KMS-11 (cell line): Measurements from ENCODE around the gene CCNT2.

ENCODE experiments used
- H2AFZ ChIP-seq: fragments of 200-600 bp; sonication (generic); 2 replicates; pipeline ENCODE4 v1.6.1; 2016; ENCODE audit warnings: antibody characterized with exemption, mixed run types, low read depth
- H3K27ac ChIP-seq: fragments of 200-600 bp; sonication (generic); 2 replicates; pipeline ENCODE4 v1.6.1; 2016; ENCODE audit warnings: mild to moderate bottlenecking, mixed run types
- H3K27me3 ChIP-seq: fragments of 200-600 bp; sonication (generic); 2 replicates; pipeline ENCODE4 v1.6.1; 2017; ENCODE audit warnings: mild to moderate bottlenecking, low read depth, mixed run types, moderate library complexity; ENCODE audit not compliant: insufficient read depth
- H3K36me3 ChIP-seq: fragments of 200-600 bp; sonication (generic); 2 replicates; pipeline ENCODE4 v1.6.1; 2017; ENCODE audit warnings: mild to moderate bottlenecking, mixed run types; ENCODE audit not compliant: insufficient read depth
- H3K4me1 ChIP-seq: fragments of 200-600 bp; sonication (generic); 2 replicates; pipeline ENCODE4 v1.6.1; 2016; ENCODE audit warnings: mild to moderate bottlenecking, low read depth, mixed run types; ENCODE audit not compliant: poor library complexity, severe bottlenecking
- H3K4me2 ChIP-seq: fragments of 200-600 bp; sonication (generic); 2 replicates; pipeline ENCODE4 v1.7.0; 2016; ENCODE audit warnings: mild to moderate bottlenecking, mixed run types
- H3K4me3 ChIP-seq: fragments of 200-600 bp; sonication (generic); IDR thresholded peaks from 2 replicates; pipeline ENCODE4 v1.6.1; 2017; ENCODE audit warnings: low read depth, low read length, mixed read lengths; ENCODE audit not compliant: insufficient read depth
- H3K79me2 ChIP-seq: fragments of 200-600 bp; sonication (generic); 2 replicates; pipeline ENCODE4 v1.6.1; 2016; ENCODE audit warnings: low read depth, mixed run types; ENCODE audit not compliant: insufficient read depth
- H3K9ac ChIP-seq: fragments of 200-600 bp; sonication (generic); 2 replicates; pipeline ENCODE4 v1.6.1; 2016; ENCODE audit warnings: mild to moderate bottlenecking, mixed run types
- H4K20me1 ChIP-seq: fragments of 200-600 bp; sonication (generic); 2 replicates; pipeline ENCODE4 v1.6.1; 2016; ENCODE audit warnings: mild to moderate bottlenecking, mixed run types; ENCODE audit not compliant: insufficient read depth
- CTCF ChIP-seq: fragments of 200-600 bp; sonication (generic); conservative IDR thresholded peaks from 2 replicates; pipeline ENCODE4 v1.6.1; 2017; ENCODE audit warnings: low read depth, mild to moderate bottlenecking, antibody characterized with exemption, low read length, moderate library complexity, mixed read lengths

The CCNT2 gene

GRCh38 chr2:134944975-134945374 is 26.4 kb downstream of the CCNT2 start:
- Histone ChIP-seq H4K20me1 (no peaks in the 10 kb centered on the region), H3K27ac (no peak overlapping the region), H3K79me2 (no peaks in the 10 kb centered on the region), H3K4me3 (no peak overlapping the region), H3K27me3 (no peaks in the 10 kb centered on the region), H3K4me1 (no peaks in the 10 kb centered on the region), H3K36me3 (0 out of 2 replicates have a peak, but pooled peaks cover 3% of the 10 kb centered on the region), H3K9ac (no peak overlapping the region), H2AFZ (no peak overlapping the region), H3K4me2 (no peak overlapping the region)
- TF ChIP-seq CTCF = no peak

- Histone ChIP-seq H4K20me1 (no peaks in the 10 kb centered on the region), H3K4me1 (no peaks in the 10 kb centered on the region), H3K4me2 (no peak overlapping the region), H3K9ac (no peak overlapping the region), H3K4me3 (no peak overlapping the region), H2AFZ (no peak overlapping the region), H3K27me3 (no peaks in the 10 kb centered on the region), H3K36me3 (0 out of 2 replicates have a peak, but pooled peaks cover 3% of the 10 kb centered on the region), H3K79me2 (no peaks in the 10 kb centered on the region), H3K27ac (no peak overlapping the region)
- no peak for TF ChIP-seq CTCF
These were observed 27.5 kb downstream of the CCNT2 start for GRCh38 chr2:134946073-134946472.

- Histone ChIP-seq H3K27me3 (no peaks in the 10 kb centered on the region), H3K4me2 (no peak overlapping the region), H4K20me1 (no peaks in the 10 kb centered on the region), H2AFZ (no peak overlapping the region), H3K36me3 (peaks cover 7% of the 10 kb centered on the region; the same call in 1 of the 2 replicates), H3K79me2 (0 out of 2 replicates have a peak, but pooled peaks cover 5% of the 10 kb centered on the region), H3K4me3 (no peak overlapping the region), H3K9ac (no peak overlapping the region), H3K27ac (no peak overlapping the region), H3K4me1 (no peaks in the 10 kb centered on the region)
- no peak for TF ChIP-seq CTCF
These were observed 31.5 kb downstream of the CCNT2 start for GRCh38 chr2:134949981-134950708.

- no peak overlapping the region for H3K9ac ChIP-seq
- H4K20me1 ChIP-seq = no peaks in the 10 kb centered on the region
- H3K79me2 ChIP-seq = 0 out of 2 replicates have a peak, but pooled peaks cover 5% of the 10 kb centered on the region
- no peak overlapping the region for H3K4me2 ChIP-seq
- no peak overlapping the region for H3K27ac ChIP-seq
- no peak overlapping the region for H3K4me3 ChIP-seq
- H2AFZ ChIP-seq = no peak overlapping the region
- H3K27me3 ChIP-seq = no peaks in the 10 kb centered on the region
- H3K36me3 ChIP-seq = peaks cover 7% of the 10 kb centered on the region; the same call in 1 of the 2 replicates
- H3K4me1 ChIP-seq = no peaks in the 10 kb centered on the region
- no peak for TF ChIP-seq CTCF
These were observed 32.3 kb downstream of the CCNT2 start for GRCh38 chr2:134950886-134951285.
